Measurements from ENCODE around the gene PTPN2. TPM values are rescaled to one million over a fixed set of nuclear protein-coding genes. Genes with fewer than 3 reads are reported as not detected.

The PTPN2 gene
- total RNA-seq, 2 experiments from 2014 or later = 54.9 to 69.7 TPM

DNA sequence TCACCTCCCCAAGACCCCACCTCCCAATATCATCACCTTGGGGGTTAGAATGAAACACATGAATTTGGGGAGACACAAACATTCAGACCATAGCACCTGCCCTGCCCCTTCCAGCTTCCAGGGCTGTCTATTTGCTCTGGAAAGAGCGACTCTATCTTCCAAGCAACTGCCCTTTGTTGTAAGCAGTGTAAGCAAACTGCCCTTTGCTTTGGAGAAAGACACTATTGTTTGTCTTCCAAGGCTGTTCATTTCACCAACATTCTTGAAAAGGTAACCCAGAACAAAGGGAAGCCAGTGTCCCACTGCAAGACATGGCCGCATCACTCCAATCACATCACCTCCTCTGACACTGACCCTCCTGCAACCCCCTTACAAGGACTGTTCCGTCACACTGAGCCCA is 46.9 kb upstream of the PTPN2 start:
- Histone ChIP-seq H3K36me3 (ENCODE audit: insufficient read depth, low read length) (no peaks in the 10 kb centered on the region), H3K4me2 (ENCODE audit: low read length) (no peak overlapping the region), H4K20me1 (ENCODE audit: insufficient read depth, low read length) (no peaks in the 10 kb centered on the region), H3K4me3 (ENCODE audit: low read depth, low read length, poor library complexity, severe bottlenecking) (no peak overlapping the region), H3K4me1 (ENCODE audit: insufficient read depth, low read length, poor library complexity, severe bottlenecking) (no peaks in the 10 kb centered on the region), H3K27ac (ENCODE audit: low read depth, low read length, poor library complexity, severe bottlenecking) (no peak overlapping the region), H3K9me3 (ENCODE audit: low read length) (no peaks in the 10 kb centered on the region), H2AFZ (ENCODE audit: low read length) (no peak overlapping the region), H3K9me2 (ENCODE audit: insufficient read depth, low read length) (no peaks in the 10 kb centered on the region), H3K79me2 (ENCODE audit: insufficient read depth, low read depth, low read length) (no peaks in the 10 kb centered on the region)
- no TSS peak for BruUV-seq (replicated peaks)
- intact Hi-C loops (cut with micrococcal nuclease; ENCODE audit: unreplicated experiment) = loop anchor here (5.0 to 10.0 kb wide), 3 partner anchors 39 to 266 kb away; no protein-coding TSS in a partner anchor
- no peak for DNase-seq (ENCODE audit: low spot score)
- CTCF ChIA-PET (ENCODE audit: unreplicated experiment) = no interaction called here
- TF ChIP-seq EZH2phosphoT487 (IDR thresholded peaks at IDR 0.05; ENCODE audit: borderline replicate concordance, low read depth, low read length) (no peak), CTCF (conservative IDR thresholded peaks at IDR 0.05; ENCODE audit: low read length) (no peak)
- POLR2A ChIA-PET = interaction anchor here (0.7 kb wide), 1 partner anchor 201 kb away, joined by 3 read pairs; no protein-coding TSS in a partner anchor

DNA sequence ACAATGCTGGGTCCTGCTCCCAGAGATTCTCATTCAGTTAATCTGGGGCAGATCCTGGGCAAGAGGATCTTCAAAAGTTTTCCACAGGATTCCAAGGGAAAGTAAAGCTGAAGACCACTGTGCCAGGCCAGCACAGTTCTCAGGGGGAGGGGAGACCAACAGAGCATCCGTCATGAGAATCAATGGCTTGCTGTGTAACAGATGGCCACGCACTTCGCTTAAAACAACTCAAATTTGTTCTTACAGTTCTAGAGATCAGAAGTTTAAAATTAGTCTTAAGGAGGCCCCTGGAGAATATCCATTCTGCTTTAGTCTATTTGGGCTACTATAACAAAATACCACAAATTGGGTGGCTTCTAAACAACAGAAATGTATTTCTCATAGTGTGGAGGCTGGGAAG is 46.3 kb upstream of the PTPN2 start:
- no peak overlapping the region for H3K4me3 ChIP-seq (ENCODE audit: low read depth, low read length, poor library complexity, severe bottlenecking)
- CTCF ChIA-PET (ENCODE audit: unreplicated experiment) = no interaction called here
- POLR2A ChIA-PET = interaction anchor here (0.7 kb wide), 1 partner anchor 200 kb away, joined by 3 read pairs; no protein-coding TSS in a partner anchor
- H3K9me3 ChIP-seq (ENCODE audit: low read length) = no peaks in the 10 kb centered on the region
- H3K4me1 ChIP-seq (ENCODE audit: insufficient read depth, low read length, poor library complexity, severe bottlenecking) = no peaks in the 10 kb centered on the region
- H4K20me1 ChIP-seq (ENCODE audit: insufficient read depth, low read length) = no peaks in the 10 kb centered on the region
- no peak overlapping the region for H3K27ac ChIP-seq (ENCODE audit: low read depth, low read length, poor library complexity, severe bottlenecking)
- no peak for DNase-seq (ENCODE audit: low spot score)
- no peak overlapping the region for H3K4me2 ChIP-seq (ENCODE audit: low read length)
- intact Hi-C loops (cut with micrococcal nuclease; ENCODE audit: unreplicated experiment) = loop anchor here (5.0 to 10.0 kb wide), 3 partner anchors 38 to 266 kb away; no protein-coding TSS in a partner anchor
- H2AFZ ChIP-seq (ENCODE audit: low read length) = no peak overlapping the region
- no peaks in the 10 kb centered on the region for H3K9me2 ChIP-seq (ENCODE audit: insufficient read depth, low read length)
- no peaks in the 10 kb centered on the region for H3K36me3 ChIP-seq (ENCODE audit: insufficient read depth, low read length)
- BruUV-seq (replicated peaks) = no TSS peak
- TF ChIP-seq CTCF (conservative IDR thresholded peaks at IDR 0.05; ENCODE audit: low read length) (no peak), EZH2phosphoT487 (IDR thresholded peaks at IDR 0.05; ENCODE audit: borderline replicate concordance, low read depth, low read length) (no peak)
- no peaks in the 10 kb centered on the region for H3K79me2 ChIP-seq (ENCODE audit: insufficient read depth, low read depth, low read length)

DNA sequence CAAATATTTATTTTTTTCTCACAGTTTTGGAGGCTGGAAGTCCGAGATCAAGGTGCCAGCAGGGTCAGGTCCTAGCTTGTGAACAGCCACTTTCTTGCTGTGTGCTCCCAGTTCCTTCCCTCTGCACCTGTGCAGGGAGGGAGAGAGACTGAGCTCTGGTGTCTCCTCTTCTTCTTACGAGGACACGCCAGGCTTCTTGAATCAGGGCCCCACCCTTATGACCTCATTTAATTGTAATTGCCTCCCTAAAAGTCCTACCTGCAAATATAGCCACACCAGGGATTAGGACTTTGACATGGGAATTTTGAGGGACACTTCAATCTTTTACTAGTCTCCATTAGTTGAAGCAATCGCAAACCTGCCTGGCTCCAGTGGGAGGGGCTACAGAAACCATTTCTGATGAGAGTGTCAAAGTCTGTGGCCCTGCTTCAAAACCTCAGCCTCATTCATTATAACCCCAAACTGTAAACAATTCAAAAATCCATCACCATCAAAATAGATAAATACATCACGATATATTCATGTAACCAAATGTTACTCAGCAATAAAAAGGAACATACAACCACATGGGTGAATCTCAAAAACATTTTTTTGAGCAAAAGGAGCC is 45.5 kb upstream of the PTPN2 start:
- CTCF ChIA-PET (ENCODE audit: unreplicated experiment) = no interaction called here
- POLR2A ChIA-PET = no interaction called here
- intact Hi-C loops (cut with micrococcal nuclease; ENCODE audit: unreplicated experiment) = loop anchor here (5.0 to 10.0 kb wide), 3 partner anchors 37 to 265 kb away; no protein-coding TSS in a partner anchor
- no peak for TF ChIP-seq EZH2phosphoT487 (IDR thresholded peaks at IDR 0.05; ENCODE audit: borderline replicate concordance, low read depth, low read length)
- no peak for TF ChIP-seq CTCF (conservative IDR thresholded peaks at IDR 0.05; ENCODE audit: low read length)
- no peaks in the 10 kb centered on the region for H3K4me1 ChIP-seq (ENCODE audit: insufficient read depth, low read length, poor library complexity, severe bottlenecking)
- no peak overlapping the region for H3K27ac ChIP-seq (ENCODE audit: low read depth, low read length, poor library complexity, severe bottlenecking)
- H3K9me2 ChIP-seq (ENCODE audit: insufficient read depth, low read length) = no peaks in the 10 kb centered on the region
- BruUV-seq (replicated peaks) = no TSS peak
- no peaks in the 10 kb centered on the region for H3K9me3 ChIP-seq (ENCODE audit: low read length)
- no peaks in the 10 kb centered on the region for H4K20me1 ChIP-seq (ENCODE audit: insufficient read depth, low read length)
- DNase-seq (ENCODE audit: low spot score) = no peak
- no peak overlapping the region for H3K4me3 ChIP-seq (ENCODE audit: low read depth, low read length, poor library complexity, severe bottlenecking)
- H3K79me2 ChIP-seq (ENCODE audit: insufficient read depth, low read depth, low read length) = no peaks in the 10 kb centered on the region
- H2AFZ ChIP-seq (ENCODE audit: low read length) = no peak overlapping the region
- no peaks in the 10 kb centered on the region for H3K36me3 ChIP-seq (ENCODE audit: insufficient read depth, low read length)
- H3K4me2 ChIP-seq (ENCODE audit: low read length) = no peak overlapping the region
